Uterus (tissue), 4 donors: Measurements from ENCODE around the gene GCNT1. TPM values are rescaled to one million over a fixed set of nuclear protein-coding genes. Genes with fewer than 3 reads are reported as not detected.
"Not testable (repeated sequence)": the region's sequence is repeated elsewhere in the genome, so short reads cannot be mapped to it uniquely, and the experiment has no call there.

Source experiments
- DNase-seq, 2 donors: peaks; one replicate each; pipeline ENCODE4 v3.0.0-alpha.2; 2019 to 2020
- H3K27ac ChIP-seq, 2 donors: fragments of 200-600 bp; sonication (generic); 1 replicate in 1 of 2; 2 replicates in 1 of 2; pipeline ENCODE4 v1.5.1; 2016 to 2018
- H3K27me3 ChIP-seq, 2 donors: fragments of 200-600 bp; sonication (generic); one replicate each; pipeline ENCODE4 v1.5.1; 2018 to 2019; ENCODE audit warnings: control low read depth in 1 of 2
- H3K36me3 ChIP-seq, 2 donors: fragments of 200-600 bp; sonication (generic); one replicate each; pipeline ENCODE4 v1.5.1; 2019; ENCODE audit warnings: control low read depth in 1 of 2
- H3K4me1 ChIP-seq, 2 donors: fragments of 200-600 bp; sonication (generic); one replicate each; pipeline ENCODE4 v1.5.1; 2018 to 2019; ENCODE audit warnings: control low read depth in 1 of 2
- H3K4me3 ChIP-seq, 2 donors: fragments of 200-600 bp; sonication (generic); 1 replicate in 1 of 2; 2 replicates in 1 of 2; pipeline ENCODE4 v1.5.1; 2018 to 2019; ENCODE audit warnings: mild to moderate bottlenecking in 1 of 2
- H3K9me3 ChIP-seq, 2 donors: fragments of 200-600 bp; sonication (generic); one replicate each; pipeline ENCODE4 v1.5.1; 2019; ENCODE audit warnings: control low read depth in 1 of 2
- POLR2A ChIP-seq, 2 donors: fragments of 450-650 bp; IDR thresholded peaks; one replicate each; pipeline ENCODE4 v1.6.1; 2016; ENCODE audit warnings: antibody characterized with exemption in 2 of 2, mild to moderate bottlenecking in 1 of 2, moderate library complexity in 1 of 2
- intact Hi-C: fragments of 100-400 bp; cut with DNase I; formaldehyde crosslinking; loops from one replicate; pipeline ENCODE4 v1.15.1; 2023; ENCODE audit warnings: low total_unique reads
- total RNA-seq, 4 donors: library from RNA; depleted of rRNA in 3 of 4; stranded (reverse); fragments of >200 nt in 3 of 4; gene quantifications; one replicate each; pipeline versions ENCODE4 v1.1.0 to v1.2.4, GENCODE V29; 2014 to 2023
- TF ChIP-seq, protein P1 (sequence below), 4 experiments: fragments of 200-600 bp in 2 of 4; fragments of 450-650 bp in 2 of 4; sonication (generic) in 2 of 4; IDR thresholded peaks; one replicate each; pipeline ENCODE4 v1.5.1; 2016 to 2019; ENCODE audit warnings: antibody characterized with exemption in 4 of 4, mild to moderate bottlenecking in 2 of 4, moderate library complexity in 1 of 4
- donor health status: DM: yes; HTN: yes; CAD: no.

Gene GCNT1
- total RNA-seq, 4 donors from 2014 or later: 1.8 to 30.7 (median 8.9) TPM

DNA sequence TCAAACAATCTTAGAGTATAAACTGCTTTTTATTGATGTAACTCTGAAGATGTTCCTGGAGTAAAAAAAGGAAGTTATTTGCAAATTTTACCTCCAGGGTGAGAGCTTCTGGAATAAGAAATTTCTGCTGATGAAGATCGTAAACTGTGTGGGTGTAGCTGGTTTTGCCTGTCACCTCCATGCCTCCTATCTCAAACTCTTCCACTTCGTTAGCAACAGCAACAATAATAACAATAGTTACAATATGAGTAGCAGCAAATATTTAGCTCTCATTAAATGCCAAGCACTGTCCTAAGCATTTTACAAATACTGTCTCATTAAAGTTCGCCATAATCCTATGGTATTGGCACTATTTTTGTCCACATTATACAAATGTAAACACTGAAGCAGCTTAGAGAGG lies 57.9 kb downstream of the GCNT1 start:
- no peak for DNase-seq
- intact Hi-C loops: no loop called here
- H3K4me1 ChIP-seq: no peaks in the 10 kb centered on the region
- TF ChIP-seq, protein P1, sequence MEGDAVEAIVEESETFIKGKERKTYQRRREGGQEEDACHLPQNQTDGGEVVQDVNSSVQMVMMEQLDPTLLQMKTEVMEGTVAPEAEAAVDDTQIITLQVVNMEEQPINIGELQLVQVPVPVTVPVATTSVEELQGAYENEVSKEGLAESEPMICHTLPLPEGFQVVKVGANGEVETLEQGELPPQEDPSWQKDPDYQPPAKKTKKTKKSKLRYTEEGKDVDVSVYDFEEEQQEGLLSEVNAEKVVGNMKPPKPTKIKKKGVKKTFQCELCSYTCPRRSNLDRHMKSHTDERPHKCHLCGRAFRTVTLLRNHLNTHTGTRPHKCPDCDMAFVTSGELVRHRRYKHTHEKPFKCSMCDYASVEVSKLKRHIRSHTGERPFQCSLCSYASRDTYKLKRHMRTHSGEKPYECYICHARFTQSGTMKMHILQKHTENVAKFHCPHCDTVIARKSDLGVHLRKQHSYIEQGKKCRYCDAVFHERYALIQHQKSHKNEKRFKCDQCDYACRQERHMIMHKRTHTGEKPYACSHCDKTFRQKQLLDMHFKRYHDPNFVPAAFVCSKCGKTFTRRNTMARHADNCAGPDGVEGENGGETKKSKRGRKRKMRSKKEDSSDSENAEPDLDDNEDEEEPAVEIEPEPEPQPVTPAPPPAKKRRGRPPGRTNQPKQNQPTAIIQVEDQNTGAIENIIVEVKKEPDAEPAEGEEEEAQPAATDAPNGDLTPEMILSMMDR (IDR thresholded peaks at IDR 0.05): no peak
- TF ChIP-seq POLR2A (IDR thresholded peaks at IDR 0.05): no peak
- H3K4me3 ChIP-seq: no peak overlapping the region
- no peaks in the 10 kb centered on the region for H3K27me3 ChIP-seq
- H3K9me3 ChIP-seq: no peaks in the 10 kb centered on the region
- no peaks in the 10 kb centered on the region for H3K36me3 ChIP-seq
- H3K27ac ChIP-seq: no peak overlapping the region

DNA sequence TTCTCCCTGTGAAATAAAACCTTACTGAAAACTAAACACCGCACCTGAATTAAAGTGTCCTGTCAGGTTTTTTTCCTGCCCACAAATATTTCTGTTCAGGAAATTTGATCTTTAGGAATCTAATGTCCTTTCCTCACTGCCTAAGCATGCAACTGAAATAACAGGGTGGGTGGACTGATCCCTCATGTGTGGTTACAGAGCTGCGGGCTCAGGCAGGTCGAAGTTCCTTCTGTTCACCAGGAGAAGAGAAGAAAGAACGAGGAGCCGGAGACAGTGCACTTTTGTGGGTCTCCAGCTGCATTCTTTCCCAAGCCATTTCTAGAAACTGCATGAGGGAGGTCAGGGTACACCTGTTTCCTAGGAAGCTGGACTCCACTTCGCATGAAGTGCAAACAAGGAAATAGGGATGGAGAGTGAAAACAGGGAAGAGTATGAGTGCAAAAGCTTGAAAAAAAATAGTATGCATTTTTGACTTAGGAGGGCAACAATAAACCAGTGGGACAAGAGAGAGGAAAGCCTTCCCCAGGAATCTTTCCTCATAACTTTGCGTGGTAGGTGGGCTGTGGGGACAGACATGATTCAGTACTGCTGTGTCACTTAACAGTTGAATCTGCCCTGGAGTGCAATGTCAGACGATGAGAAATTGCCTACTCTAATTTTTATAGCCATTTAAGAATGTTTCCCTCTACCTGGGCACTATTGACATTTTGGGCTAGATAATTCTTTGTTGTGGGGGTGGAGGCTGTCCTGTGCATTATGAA lies 60.3 kb downstream of the GCNT1 start:
- intact Hi-C loops: no loop called here
- no peak overlapping the region for H3K27ac ChIP-seq
- no peaks in the 10 kb centered on the region for H3K36me3 ChIP-seq
- H3K4me1 ChIP-seq: no peaks in the 10 kb centered on the region
- no peaks in the 10 kb centered on the region for H3K9me3 ChIP-seq
- no peak for DNase-seq
- H3K4me3 ChIP-seq: no peak overlapping the region
- TF ChIP-seq, protein P1 (IDR thresholded peaks at IDR 0.05): no peak
- TF ChIP-seq POLR2A (IDR thresholded peaks at IDR 0.05): no peak
- no peaks in the 10 kb centered on the region for H3K27me3 ChIP-seq

DNA sequence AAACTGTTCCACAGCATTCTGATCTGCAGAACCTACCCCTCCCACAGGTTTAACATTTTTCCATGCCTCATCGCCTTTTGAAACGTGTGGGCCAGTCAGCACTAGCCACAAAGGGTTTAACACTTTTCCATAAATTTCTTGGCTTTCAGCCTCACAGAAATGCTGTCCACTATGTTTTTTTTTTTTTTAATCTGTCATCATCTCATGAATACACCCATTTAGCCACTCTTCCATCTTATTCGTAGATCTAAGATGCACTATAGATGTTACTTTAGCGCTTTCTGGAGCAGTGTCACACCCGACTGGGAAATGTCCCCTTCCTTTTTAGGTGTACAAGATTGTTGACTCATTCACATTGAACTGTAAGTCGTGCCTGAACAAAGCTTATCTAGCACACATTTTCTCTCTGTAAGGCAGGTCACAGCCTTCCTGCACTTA lies 62.3 kb downstream of the GCNT1 start:
- H3K36me3 ChIP-seq: no peaks in the 10 kb centered on the region
- H3K4me1 ChIP-seq: no peaks in the 10 kb centered on the region
- intact Hi-C loops: no loop called here
- H3K27ac ChIP-seq: no peak overlapping the region
- DNase-seq: no peak
- no peaks in the 10 kb centered on the region for H3K9me3 ChIP-seq
- no peak for TF ChIP-seq POLR2A (IDR thresholded peaks at IDR 0.05)
- TF ChIP-seq, protein P1 (IDR thresholded peaks at IDR 0.05): no peak
- H3K27me3 ChIP-seq: no peaks in the 10 kb centered on the region
- no peak overlapping the region for H3K4me3 ChIP-seq

DNA sequence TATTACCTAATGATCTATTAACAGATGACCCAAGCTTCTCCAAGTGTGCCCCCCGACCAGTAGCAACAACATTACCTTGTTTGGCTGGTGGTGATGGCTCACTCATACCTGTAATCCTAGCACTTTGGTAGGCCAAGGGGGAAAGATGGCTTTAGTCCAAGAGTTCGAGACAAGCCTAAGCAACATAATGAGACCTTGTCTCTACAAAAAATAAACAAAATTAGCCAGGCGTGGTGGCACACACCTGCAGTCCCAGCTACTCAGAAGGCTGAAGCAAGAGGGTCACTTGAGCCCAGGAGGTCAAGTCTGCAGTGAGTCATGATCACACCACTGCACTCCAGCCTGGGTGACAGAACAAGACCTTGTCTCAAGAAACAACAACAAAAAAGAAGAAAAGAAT lies 62.9 kb downstream of the GCNT1 start:
- Histone ChIP-seq H3K36me3 (no peaks in the 10 kb centered on the region), H3K4me3 (no peak overlapping the region), H3K9me3 (no peaks in the 10 kb centered on the region), H3K27me3 (no peaks in the 10 kb centered on the region), H3K27ac (no peak overlapping the region), H3K4me1 (no peaks in the 10 kb centered on the region)
- intact Hi-C loops: no loop called here
- TF ChIP-seq POLR2A (IDR thresholded peaks at IDR 0.05): no peak
- TF ChIP-seq, protein P1 (IDR thresholded peaks at IDR 0.05): no peak
- no peak for DNase-seq

DNA sequence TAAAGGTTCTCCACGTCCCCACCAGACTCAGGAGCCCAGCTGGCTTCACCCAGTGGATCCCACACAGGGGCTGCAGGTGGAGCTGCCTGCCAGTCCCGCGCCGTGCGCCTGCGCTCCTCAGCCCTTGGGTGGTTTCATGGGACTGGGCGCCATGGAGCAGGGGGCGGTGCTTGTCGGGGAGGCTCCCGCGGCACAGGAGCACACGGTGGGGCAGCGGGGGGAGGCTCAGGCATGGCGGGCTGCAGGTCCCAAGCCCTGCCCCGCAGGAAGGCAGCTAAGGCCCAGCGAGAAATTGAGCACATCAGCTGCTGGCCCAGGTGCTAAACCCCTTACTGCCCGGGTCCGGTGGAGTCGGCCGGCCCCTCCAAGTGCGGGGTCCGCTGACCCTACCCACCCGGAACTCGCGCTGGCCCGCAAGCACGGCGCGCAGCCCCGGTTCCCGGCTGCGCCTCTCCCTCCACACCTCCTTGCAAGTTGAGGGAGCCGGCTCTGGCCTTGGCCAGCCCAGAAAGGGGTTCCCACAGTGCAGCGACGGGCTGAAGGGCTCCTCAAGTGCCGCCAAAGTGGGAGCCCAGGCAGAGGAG lies 64.7 kb downstream of the GCNT1 start:
- H3K36me3 ChIP-seq, intact Hi-C loops, DNase-seq, H3K27ac ChIP-seq, H3K27me3 ChIP-seq, H3K4me1 ChIP-seq, H3K4me3 ChIP-seq, H3K9me3 ChIP-seq: not testable (repeated sequence)
